ENCODE results near the gene MARCO. TPM values are rescaled to one million over a fixed set of nuclear protein-coding genes. Genes with fewer than 3 reads are reported as not detected.
"Not testable (repeated sequence)": the region's sequence is repeated elsewhere in the genome, so short reads cannot be mapped to it uniquely, and the experiment has no call there.

MARCO gene
- total RNA-seq, 2 donors from 2014 or later, result 0.57 TPM; not detected in 1

GRCh38 chr2:118945881-118946280, 3.9 kb downstream of the MARCO start:
- Histone ChIP-seq H3K9me3 (no peaks in the 10 kb centered on the region), H3K4me3 (no peak overlapping the region), H3K27ac (no peak overlapping the region), H3K27me3 (replicated peaks; ENCODE audit: insufficient read depth) (no peaks in the 10 kb centered on the region), H3K4me1 (replicated peaks) (no peaks in the 10 kb centered on the region), H3K36me3 (no peaks in the 10 kb centered on the region)
- WGBS, result 63% methylated on average over 3 of the region's 3 CpGs
- TF ChIP-seq POLR2A (IDR thresholded peaks at IDR 0.05) (no peak), POLR2AphosphoS5 (IDR thresholded peaks at IDR 0.05) (no peak), CTCF (IDR thresholded peaks at IDR 0.05) (no peak)
- intact Hi-C loops (cut with DNase I), result no loop called here
- DNase-seq (ENCODE audit: low spot score), result no peak

- H3K9me3 ChIP-seq; H3K27ac ChIP-seq; H3K4me3 ChIP-seq; DNase-seq (ENCODE audit: low spot score); H3K36me3 ChIP-seq; H3K27me3 ChIP-seq (replicated peaks; ENCODE audit: insufficient read depth); H3K4me1 ChIP-seq (replicated peaks); intact Hi-C loops (cut with DNase I): not testable (repeated sequence)
- WGBS, result 58% methylated on average over 3 of the region's 3 CpGs
Measured at GRCh38 chr2:118948266-118948665, 6.3 kb downstream of the MARCO start.

GRCh38 chr2:118954297-118955060, 12.5 kb downstream of the MARCO start:
- Histone ChIP-seq H3K4me1 (replicated peaks) (no peaks in the 10 kb centered on the region), H3K4me3 (no peak overlapping the region), H3K9me3 (no peaks in the 10 kb centered on the region), H3K27ac (no peak overlapping the region), H3K36me3 (no peaks in the 10 kb centered on the region), H3K27me3 (replicated peaks; ENCODE audit: insufficient read depth) (no peaks in the 10 kb centered on the region)
- WGBS, result 73% methylated on average over 8 of the region's 8 CpGs
- no peak for DNase-seq (ENCODE audit: low spot score)
- TF ChIP-seq POLR2AphosphoS5 (IDR thresholded peaks at IDR 0.05) (no peak), POLR2A (IDR thresholded peaks at IDR 0.05) (no peak), CTCF (IDR thresholded peaks at IDR 0.05) (no peak)
- intact Hi-C loops (cut with DNase I), result no loop called here

- 59% methylated on average over 3 of the region's 3 CpGs for WGBS
- H3K9me3 ChIP-seq, result no peaks in the 10 kb centered on the region
- intact Hi-C loops (cut with DNase I), result no loop called here
- no peaks in the 10 kb centered on the region for H3K36me3 ChIP-seq
- H3K27ac ChIP-seq, result no peak overlapping the region
- TF ChIP-seq POLR2AphosphoS5 (IDR thresholded peaks at IDR 0.05), result no peak
- no peak for TF ChIP-seq CTCF (IDR thresholded peaks at IDR 0.05)
- TF ChIP-seq POLR2A (IDR thresholded peaks at IDR 0.05), result no peak
- DNase-seq (ENCODE audit: low spot score), result no peak
- no peak overlapping the region for H3K4me3 ChIP-seq
- no peaks in the 10 kb centered on the region for H3K4me1 ChIP-seq (replicated peaks)
- H3K27me3 ChIP-seq (replicated peaks; ENCODE audit: insufficient read depth), result peaks cover 6% of the 10 kb centered on the region
Measured at GRCh38 chr2:118965737-118966136, 23.7 kb downstream of the MARCO start.

- no peaks in the 10 kb centered on the region for H3K4me1 ChIP-seq (replicated peaks)
- 68% methylated on average over 6 of the region's 6 CpGs for WGBS
- peaks cover 6% of the 10 kb centered on the region for H3K27me3 ChIP-seq (replicated peaks; ENCODE audit: insufficient read depth)
- no peaks in the 10 kb centered on the region for H3K36me3 ChIP-seq
- no peak overlapping the region for H3K4me3 ChIP-seq
- TF ChIP-seq POLR2A (IDR thresholded peaks at IDR 0.05) (no peak), POLR2AphosphoS5 (IDR thresholded peaks at IDR 0.05) (no peak), CTCF (IDR thresholded peaks at IDR 0.05) (no peak)
- no peak overlapping the region for H3K27ac ChIP-seq
- intact Hi-C loops (cut with DNase I), result no loop called here
- DNase-seq (ENCODE audit: low spot score), result no peak
- H3K9me3 ChIP-seq, result no peaks in the 10 kb centered on the region
Measured at GRCh38 chr2:118967124-118967880, 25.3 kb downstream of the MARCO start.

All from prostate gland (tissue), 2 donors.